ENCODE measurements around the gene SORD. TPM values are rescaled to one million over a fixed set of nuclear protein-coding genes. Genes with fewer than 3 reads are reported as not detected.
A peak's percentile ranks its signal among the peaks of the same experiment; 100 is the strongest.

Gene SORD
- total RNA-seq, 2 donors from 2014 or later: 6.7 to 9.3 TPM

GRCh38 chr15:45121706-45122417, 98.9 kb downstream of the SORD start:
- peak; percentile 50 for DNase-seq (ENCODE audit: low spot score)

GRCh38 chr15:45122719-45123118, 99.7 kb downstream of the SORD start:
- intact Hi-C loops (cut with DNase I): no loop called here
- DNase-seq (ENCODE audit: low spot score): no peak

More at GRCh38 chr15:45121706-45122417, 98.9 kb downstream of the SORD start:
- intact Hi-C loops (cut with DNase I): no loop called here

- DNase-seq (ENCODE audit: low spot score): no peak
- intact Hi-C loops (cut with DNase I): no loop called here
Measured at GRCh38 chr15:45123397-45123796, 100.4 kb downstream of the SORD start.

- intact Hi-C loops (cut with DNase I): no loop called here
- no peak for DNase-seq (ENCODE audit: low spot score)
Measured at GRCh38 chr15:45126535-45127158, 103.7 kb downstream of the SORD start.

Other genes with a start within 250 kb of the SORD start
- not detected for gene TERB2, start 66.5 kb upstream of the SORD start, total RNA-seq
- gene DUOX2, start 91.0 kb downstream of the SORD start, total RNA-seq: 1 to 10 TPM in 1 of 2 donors, under 1 TPM in 1; 0.57 to 2.7 TPM
- not detected for gene DUOXA2, start 91.1 kb downstream of the SORD start, total RNA-seq
- gene DUOXA1, start 106.7 kb downstream of the SORD start, total RNA-seq: 1 to 10 TPM in 1 of 2 donors, under 1 TPM in 1; 0.81 to 5.3 TPM
- gene DUOX1, start 106.8 kb downstream of the SORD start, total RNA-seq: 1 to 10 TPM in 1 of 2 donors, under 1 TPM in 1; 0.62 to 4.4 TPM
- 1 to 10 TPM; 8.0 to 8.5 TPM for gene SHF, start 164.8 kb downstream of the SORD start, total RNA-seq
- not detected for gene SLC28A2, start 229.0 kb downstream of the SORD start, total RNA-seq

Data from posterior vena cava (tissue), 2 donors.